Midbrain (tissue), 1 donor: ENCODE measurements around the gene PURB.
"Not testable (repeated sequence)": the region's sequence is repeated elsewhere in the genome, so short reads cannot be mapped to it uniquely, and the experiment has no call there.

Source experiments
- DNase-seq: peaks from one replicate; lab custom pipeline; 2025; lab: John Stamatoyannopoulos, UW

PURB gene

DNA sequence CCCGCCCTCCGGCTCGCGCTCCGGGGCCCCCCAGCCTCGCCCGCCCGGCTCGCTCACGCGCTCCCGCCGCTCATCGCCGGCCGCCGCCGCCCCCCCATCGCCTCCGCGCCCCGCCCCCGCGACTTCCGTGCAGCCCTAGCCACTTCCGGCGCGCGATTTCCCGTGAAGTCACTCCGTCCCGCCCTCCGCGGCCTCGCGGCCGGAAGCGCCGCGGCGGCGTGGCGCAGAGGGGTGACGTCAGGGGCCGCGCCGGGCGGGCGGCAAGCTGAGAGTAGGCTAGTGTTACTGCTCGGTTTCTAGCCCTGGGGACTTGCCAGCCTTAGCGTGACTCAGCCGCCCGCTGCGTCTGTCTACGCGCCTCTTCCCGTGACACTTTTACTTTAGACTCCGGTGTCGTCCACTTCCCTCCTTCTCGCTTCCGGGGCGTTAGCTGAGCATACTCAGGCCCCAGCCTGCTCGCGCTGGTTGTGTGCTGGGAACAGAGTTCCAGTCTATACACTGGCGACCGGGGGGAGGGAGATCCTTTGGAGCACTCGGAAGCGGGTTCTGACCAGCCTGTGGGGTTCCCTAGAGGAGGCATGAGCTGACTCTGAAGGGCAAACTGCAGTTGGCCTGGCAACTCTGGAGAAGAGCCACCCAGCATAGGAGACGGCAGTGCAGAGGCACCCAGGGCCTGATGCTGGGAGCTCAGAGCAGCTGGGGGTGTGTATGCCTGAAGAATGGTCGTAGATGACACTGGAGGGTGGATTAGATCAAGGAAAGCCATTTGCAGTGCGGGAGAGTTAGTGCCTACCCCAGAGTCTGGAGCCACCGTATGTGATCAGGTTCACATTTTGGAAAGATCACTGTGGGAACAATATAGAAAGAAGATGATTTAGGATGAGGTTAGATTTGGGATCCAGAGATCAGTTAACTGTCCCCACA, at the start of gene PURB:
TSS of gene PURB (minus strand) at position 137 of the 924 bp plus-strand sequence. CDS start 182 bp downstream, outside the sequence.
- DNase-seq, result peak; percentile 92

DNA sequence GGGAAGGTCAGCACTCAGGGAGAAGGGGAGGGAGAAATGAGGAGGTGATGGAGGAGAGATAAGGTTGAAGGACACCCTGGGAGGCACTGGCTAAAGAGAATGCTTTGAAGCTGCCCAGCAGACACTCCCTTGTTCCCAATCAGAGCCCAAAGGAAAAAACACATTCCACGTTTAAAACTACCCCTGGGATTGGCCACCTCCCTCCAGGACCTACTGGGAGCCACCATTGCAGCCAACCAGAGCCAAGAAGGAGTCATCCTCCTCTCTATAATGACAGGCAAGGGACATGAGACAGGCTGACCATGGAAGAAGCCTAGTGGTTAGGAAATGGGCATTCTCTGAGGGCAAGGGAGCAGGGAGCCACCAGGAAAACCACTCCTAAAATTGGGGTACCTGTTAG, 49.7 kb upstream of the PURB start:
- no peak for DNase-seq

DNA sequence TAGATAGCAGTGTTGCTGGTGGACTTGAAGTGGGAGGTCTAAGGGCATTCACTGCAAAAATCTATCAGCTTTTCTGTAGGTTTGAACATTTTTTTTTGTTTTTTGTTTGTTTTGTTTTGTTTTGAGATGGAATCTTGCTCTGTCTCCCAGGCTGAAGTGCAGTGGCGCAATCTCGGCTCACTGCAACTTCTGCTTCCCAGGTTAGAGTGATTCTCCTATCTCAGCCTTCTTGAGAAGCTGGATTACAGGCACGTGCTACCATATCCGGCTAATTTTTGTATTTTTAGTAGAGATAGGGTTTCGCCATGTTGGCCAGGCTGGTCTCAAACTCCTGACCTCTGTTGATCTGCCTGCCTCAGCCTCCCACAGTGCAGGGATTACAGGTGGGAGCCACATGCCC, 49.2 kb upstream of the PURB start:
- not testable (repeated sequence) for DNase-seq

DNA sequence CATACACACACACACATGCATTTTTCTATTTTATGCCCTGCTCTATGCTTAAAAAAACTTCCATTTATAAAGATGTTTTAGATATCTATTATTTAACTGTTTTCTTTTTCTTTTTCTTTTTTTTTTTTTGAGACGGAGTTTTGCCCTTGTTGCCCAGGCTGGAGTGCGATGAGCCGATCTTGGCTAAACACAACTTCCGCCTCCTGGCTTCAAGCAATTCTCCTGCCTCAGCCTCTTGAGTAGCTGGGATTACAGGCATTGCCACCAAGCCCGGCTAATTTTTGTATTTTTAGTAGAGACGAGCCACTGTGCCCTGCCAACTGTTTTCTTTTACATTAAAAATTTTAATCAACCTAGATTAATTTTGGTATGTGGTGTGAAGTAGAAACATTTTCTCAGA, 45.6 kb upstream of the PURB start:
- DNase-seq, result no peak

DNA sequence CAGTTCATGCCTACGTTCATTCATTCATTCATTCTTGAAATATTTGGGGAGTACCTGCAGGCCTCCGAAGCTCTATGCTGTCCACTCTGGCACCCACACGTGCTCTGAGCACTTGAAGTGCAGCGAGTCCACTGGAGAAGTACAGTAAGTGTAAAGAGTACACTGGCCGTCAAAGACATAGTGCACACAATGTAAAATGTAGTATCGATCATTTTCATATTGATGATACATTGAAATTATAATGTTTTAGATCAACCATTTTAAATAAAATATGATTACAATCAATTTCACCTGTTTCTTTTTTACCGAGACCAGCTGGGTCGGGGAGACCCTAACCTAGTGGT, 37.0 kb upstream of the PURB start:
- no peak for DNase-seq

DNA sequence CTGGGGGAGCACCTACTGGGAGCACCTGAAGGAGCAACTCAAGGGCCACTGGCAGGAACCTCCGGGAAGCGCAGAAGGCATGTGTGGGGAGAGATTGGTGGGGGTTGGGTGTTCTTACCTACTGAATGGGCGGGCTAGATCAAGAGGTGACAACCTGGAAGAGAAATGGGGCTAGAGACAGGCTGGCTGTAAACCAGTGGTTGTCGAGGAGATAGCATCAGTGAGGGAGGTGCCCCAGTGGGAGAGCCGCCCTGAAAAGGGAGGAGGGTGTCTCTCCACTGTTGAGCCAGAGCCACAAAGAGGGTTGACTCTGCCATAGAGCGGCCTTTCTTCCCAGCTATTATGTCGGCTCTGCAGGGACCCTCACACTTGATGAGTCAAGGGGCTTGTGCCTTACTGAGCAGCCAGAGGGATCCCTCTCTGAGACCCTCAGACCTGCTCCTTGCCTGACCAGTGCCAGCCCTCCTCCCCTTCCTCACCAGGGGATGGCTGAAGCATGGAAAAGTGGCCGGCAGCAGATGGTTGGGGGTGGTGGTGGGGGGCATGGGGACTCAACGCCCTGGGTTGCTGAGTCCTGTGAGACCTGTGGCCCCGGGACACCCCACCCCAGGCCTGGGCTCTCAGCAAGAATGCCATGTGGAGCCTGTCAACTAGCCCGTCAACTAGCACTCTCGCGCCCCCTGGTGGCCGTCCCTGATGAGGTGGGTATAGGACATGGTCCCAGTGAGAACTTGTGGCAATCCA, 36.4 kb upstream of the PURB start:
- peak; percentile 84 for DNase-seq

DNA sequence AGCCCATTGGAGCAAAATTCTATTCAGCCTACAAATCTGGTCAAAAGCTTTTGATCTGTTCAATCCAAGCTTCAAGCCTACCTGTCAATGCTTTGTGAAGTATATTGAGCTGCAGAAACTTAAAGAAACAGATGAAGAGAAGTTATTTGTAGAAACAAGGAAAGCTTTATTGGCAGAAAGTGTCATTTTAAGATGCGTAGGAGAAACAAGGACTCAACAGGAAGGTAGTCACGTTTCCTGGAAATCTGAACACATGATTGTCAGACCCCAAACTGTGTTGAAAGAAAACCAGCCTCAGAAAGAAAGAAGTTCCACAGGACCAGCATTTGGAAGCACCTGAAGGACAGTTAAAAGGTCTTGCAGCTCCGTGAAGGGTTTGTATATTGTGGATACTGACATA, 34.8 kb upstream of the PURB start:
- DNase-seq, result no peak

DNA sequence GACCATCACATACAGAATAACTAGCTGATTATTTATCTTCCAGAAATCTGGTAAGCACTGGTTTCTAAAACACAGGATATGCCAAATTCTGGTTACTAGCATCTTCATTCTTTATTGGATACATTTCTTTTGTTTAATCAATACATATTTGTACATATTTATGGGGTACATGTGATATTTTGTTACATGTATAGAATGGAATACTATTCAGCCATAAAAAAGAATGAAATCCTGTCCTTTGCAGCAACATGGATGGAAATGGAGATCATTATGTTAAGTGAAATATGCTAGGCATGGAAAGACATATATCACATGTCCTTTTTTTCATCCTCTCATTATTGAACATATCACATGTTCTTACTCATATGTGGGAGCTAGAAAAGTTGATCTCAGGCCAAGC, 32.7 kb upstream of the PURB start:
- no peak for DNase-seq

DNA sequence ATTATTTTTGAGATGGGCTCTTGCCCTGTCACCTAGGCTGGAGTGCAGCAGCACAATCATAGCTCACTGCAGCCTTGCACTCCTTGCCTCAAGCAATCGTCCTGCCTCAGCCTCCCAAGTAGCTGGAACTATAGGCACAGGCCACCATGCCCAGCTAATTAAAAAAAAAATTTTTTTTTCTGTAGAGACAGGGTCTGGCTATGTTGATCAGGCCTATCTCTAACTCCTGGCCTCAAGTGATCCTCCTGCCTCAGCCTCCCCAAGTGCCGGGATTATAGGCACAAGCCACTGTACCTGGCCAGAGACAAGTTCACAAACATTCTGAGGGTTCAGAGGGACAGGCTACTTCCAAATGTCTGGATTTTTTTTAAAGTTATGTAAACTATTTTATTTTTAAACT, 32.1 kb upstream of the PURB start:
- no peak for DNase-seq

DNA sequence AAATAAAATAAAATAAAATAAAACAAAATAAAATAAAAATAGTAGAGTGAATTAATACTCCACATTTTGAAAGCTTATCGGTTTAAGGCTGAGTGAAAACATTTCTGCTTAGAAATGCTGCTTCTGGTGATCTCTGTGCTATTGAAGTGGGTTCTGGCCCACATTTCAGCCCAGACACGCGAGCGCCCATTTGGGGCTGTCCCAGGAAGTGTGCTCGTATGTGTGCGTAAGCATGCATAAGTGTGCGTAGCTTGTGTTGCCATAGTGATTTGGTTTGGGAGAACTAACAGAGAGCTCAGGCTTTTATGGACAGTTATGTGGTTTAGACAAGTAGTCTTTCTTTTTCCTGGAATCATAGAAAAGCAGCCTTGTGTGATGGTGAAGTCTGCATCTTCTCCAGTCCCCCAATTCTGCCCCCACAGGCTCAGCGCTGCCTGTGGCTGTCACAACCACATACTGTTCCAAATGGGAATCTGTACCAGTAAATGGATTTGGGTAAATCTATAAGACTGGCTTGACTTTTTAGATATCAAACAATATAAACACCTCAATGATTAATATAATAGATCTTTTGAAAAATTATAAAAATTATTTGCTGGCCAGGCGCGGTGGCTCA, 29.8 kb upstream of the PURB start:
- no peak for DNase-seq

DNA sequence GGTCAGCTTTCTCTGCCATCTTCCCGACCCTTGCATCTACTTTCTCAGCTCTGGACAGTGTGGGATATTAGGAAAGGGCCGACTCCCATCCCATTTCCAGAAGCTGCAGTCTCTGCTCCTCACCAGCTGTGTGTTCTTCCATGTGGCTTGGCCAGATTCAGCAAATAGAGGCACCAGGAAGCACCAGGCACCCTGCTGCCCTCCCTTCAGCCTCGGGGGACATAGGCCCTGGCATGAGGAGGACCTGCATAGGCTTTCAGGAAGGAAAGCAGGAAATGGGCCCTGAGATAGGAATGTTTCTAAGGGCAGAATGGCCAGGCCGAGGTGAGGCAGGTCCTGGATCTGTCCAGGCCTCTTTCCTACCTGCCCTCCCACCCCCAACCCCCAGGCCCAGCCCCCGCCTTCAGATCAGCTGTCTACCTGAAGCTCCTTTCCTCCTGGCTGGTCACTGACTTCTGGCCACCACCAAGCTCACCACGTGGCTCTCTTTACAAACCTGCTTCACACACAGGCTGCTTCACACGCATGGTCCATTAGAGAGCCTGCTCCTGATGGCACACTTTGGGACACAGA, 27.5 kb upstream of the PURB start:
- no peak for DNase-seq

DNA sequence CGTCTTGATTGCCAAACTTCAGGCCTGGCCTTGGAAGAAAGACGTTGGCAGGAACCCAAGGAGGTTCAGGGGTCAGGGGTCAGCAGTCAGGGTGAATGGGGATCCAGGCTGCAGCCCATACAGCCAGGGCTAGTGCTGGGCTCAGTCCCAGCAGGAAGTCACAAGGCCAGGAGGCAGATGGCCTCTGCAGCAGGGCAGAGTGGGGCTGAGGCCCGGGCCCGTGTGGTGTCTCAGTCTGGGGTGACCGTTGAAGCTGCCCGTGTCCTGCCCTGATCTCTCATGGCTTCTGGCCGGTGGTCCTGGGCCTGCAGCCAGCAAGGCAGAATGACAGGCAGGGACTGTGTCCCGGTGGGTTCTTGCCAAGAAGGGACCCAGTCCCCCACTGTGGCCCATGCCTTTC, 26.6 kb upstream of the PURB start:
- no peak for DNase-seq

DNA sequence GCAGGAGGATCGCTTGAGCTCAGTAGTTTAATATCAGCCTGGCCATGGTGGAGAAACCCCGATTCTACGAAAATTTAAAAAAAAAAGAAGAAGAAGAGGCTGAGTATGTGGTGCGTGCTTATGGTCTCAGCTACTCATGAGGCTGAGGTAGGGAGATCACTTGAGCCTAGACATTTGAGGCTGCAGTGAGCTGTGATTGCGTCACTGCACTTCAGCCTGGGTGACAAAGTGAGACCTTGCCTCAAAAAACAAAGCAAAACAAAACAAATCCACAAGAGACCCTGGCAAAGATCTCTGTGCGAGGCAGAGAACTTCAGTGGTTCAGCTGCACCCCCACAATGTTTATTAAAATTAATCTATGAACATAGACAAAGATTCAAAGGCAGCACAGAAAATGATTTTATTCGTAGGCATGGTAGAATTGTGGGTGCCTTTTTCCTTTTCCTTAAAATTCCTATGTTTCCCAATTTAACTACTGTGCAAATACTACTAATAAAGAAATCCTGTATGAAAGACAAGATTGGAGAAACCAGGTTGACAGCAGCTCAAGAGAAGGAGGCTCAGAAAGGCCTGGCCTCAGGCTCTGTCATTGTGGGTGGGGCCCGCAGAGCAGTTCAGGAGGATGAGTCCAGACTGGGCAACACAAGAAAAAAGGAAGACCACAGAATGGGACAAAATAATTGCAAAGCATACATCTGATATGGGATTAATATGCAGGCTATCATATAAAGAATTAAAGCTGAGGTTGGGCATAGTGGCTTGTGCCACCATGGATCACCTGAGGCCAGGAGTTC, 24.5 kb upstream of the PURB start:
- DNase-seq, result no peak

DNA sequence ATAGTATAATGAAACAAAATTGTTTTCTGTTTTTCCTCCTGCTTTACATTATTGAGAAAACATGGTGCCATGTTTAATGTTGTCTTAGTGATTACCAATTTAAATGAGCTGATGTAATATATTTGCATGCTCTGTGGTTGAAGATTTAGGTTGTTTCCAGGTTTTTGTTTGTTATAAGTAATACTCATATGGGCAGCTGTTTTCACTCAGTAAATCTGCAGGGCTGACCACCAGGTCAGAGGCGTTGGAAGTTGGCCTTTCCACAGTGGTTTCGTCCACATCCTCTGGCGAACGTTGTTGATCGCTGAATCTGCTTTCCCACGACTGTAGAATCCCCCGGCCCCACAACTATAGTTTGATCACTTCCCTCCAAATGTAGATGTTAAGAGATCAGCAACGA, 21.6 kb upstream of the PURB start:
- DNase-seq, result no peak

DNA sequence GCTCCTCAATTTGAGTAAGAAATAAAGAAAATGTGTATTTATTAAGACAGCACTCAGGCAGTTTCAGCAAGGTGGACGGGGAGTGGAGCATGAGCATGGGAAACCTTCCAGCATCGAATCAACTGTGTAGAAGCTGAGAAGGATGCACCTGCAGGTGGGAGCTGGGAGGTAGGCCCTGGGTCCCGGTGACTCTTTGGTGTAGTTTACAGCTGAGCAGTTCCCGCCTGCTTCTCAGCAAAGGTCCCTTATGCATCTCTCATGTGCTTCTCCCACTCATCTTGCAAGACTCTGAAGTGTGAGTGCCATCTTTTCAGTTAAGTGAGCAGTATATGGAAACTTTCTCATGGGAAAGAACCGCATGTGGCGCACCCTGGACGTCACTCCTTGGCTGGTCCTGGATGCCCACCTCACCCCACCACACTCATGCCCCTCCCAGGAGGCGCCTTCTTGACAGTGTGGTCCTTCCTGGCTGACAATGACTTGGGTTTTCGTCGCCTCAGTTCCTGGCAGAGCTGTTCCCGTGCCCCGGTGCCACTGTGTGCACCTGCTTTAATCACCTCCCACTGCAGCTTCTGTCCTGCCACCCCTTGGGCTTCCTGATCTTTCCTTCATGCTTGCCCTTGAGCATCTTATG, 19.8 kb upstream of the PURB start:
- DNase-seq, result no peak

DNA sequence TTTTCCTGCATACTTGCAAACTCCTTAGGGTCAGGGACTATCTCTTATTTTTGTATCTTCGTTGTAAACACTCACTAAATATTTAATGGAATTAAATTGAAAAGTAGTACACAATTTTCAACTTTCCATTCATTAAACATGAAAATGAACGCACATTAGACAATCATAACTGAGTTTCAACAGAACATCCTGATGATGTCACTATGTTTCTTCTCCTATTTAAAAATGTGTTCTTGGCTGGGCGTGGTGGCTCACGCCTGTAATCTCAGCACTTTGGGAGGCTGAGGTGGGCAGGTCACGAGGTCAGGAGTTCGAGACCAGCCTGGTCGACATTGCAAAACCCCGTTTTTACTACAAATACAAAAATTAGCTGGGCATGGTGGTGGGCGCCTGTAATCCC, 14.1 kb upstream of the PURB start:
- no peak for DNase-seq

DNA sequence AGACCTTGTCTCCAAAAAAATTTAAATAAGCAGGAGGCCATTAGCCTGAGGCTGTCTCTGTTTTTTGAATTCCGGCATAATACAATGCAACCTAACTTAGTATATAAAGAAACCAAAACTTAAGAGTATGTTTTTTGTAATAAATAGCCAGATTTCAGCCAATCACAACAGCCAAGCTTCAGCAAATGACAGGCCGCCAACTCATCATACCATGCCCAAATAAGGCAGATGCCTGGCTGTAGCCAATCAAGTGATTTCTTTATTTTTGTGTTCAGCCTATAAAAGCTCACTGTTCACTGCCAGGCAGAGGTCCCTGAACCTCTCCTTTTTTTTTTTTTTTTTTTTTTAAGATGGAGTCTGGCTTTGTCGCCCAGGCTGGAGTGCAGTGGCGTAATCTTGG, 12.7 kb upstream of the PURB start:
- DNase-seq, result no peak

DNA sequence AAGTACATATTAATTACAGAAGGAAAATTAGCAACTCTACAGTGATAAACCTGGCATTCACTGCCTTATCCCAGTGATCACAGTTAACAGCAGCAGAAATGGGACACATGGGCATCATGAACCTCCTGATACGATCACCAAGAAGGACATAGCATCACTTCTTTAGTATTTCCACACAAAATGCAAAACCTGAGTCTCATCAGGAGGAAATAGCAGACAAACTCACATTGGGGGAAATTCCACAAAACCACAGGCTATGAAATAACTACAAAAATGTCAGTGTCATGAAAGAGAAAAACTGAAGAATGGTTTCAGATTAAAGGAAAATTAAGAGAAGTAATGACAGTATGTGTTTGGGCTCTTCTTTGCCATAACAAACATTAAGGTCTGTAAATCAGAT, 12.0 kb upstream of the PURB start:
- no peak for DNase-seq

DNA sequence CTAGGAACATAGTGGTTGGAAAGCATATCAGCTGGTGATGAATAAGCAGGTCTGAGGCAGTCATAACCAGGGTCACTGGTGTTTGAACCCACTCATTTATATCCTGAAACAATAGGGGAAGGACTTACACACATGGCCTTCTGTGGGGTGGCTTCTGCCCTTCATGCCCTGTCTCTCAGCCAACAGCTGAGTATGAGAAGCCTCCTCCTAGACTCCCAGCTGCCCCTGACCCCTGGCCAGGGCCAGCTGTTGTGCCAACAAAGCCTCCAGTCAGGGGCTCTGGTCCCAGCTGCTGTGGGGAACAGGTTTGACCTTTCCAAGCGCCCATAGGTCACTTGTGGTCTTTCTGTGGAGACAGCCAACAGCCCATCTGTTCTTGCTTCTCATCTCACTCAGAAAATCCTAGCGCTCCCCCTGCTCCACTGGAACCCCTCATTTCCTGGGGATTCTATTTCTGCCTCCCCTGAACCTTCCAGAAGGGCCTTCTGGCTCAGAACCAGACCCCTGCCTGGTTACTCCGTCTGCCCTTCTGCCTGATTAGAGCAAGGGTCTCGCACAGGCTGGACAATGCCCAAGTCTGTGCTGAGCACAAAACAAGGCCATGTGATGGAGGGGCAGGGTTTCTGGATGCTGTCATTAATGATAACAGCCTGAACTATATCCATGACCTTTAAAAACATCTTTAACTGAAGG, 9.7 kb upstream of the PURB start:
- DNase-seq, result no peak

DNA sequence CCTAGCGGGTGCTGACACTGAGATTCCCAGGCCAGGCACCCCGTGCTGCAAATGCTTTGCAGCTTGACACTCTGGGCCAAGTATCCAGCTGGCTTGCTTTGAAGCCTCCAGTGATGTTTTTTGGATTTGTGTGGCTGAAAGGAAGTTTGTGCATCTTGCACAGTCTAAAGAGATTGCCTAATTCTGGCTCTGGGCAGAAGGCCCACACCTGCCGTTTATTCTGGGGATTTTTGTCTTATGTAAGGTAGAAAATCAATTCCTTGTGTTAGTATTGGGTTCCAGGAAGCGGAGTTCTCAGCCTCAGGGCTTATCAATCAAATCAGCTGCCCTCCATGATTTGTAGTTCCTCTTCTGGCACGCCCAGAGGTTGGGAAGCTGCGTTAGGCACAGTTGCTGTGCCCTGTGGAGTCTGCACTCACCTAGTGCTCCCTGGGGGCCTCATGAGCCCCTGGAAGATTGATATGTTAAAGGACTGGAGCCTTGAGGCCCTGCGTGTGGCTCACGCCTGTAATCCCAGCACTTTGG, 8.4 kb upstream of the PURB start:
- DNase-seq, result no peak
